K562 (cell line): ENCODE data around the gene MED15. TPM values are rescaled to one million over a fixed set of nuclear protein-coding genes. Genes with fewer than 3 reads are reported as not detected.

Source experiments
- ELF2 ChIP-seq: fragments of 250-450 bp; sonication (Bioruptor Pico); IDR thresholded peaks from 2 replicates; pipeline ENCODE4 v1.5.0; 2021; ENCODE audit warnings: mild to moderate bottlenecking
- ESRRA ChIP-seq: fragments of 450-650 bp; IDR thresholded peaks from 2 replicates; pipeline ENCODE4 v1.6.1; 2014; ENCODE audit warnings: low read depth, mild to moderate bottlenecking, moderate library complexity, borderline replicate concordance
- HINFP ChIP-seq: fragments of 450-650 bp; conservative IDR thresholded peaks from 2 replicates; pipeline ENCODE4 v1.6.1; 2016; ENCODE audit warnings: missing genetic modification characterization, low read depth, mild to moderate bottlenecking, control low read depth, missing compliant biosample characterization
- HMG20B ChIP-seq: fragments of 250-450 bp; sonication (Bioruptor Pico); IDR thresholded peaks from 2 replicates; pipeline ENCODE4 v1.5.0; 2021; ENCODE audit warnings: mild to moderate bottlenecking
- ID3 ChIP-seq, 2 experiments: fragments of 250-450 bp in 1 of 2; fragments of 450-650 bp in 1 of 2; sonication (Bioruptor Pico) in 1 of 2; IDR thresholded peaks; 2 replicates each; pipeline versions ENCODE4 v1.6.1 to v1.8.0; 2016 to 2021; ENCODE audit warnings: mild to moderate bottlenecking in 2 of 2, moderate library complexity in 2 of 2, missing compliant biosample characterization in 1 of 2, missing genetic modification characterization in 1 of 2
- IRF1 ChIP-seq: sonication (generic); formaldehyde crosslinking; IDR thresholded peaks from 2 replicates; pipeline ENCODE4 v1.8.0; 2022; ENCODE audit warnings: missing genetic modification reagents, mild to moderate bottlenecking, borderline replicate concordance
- KLF13 ChIP-seq: fragments of 450-650 bp; IDR thresholded peaks from 2 replicates; pipeline ENCODE4 v1.6.1; 2016; ENCODE audit warnings: missing genetic modification characterization, low read depth, mild to moderate bottlenecking, missing compliant biosample characterization, moderate library complexity, borderline replicate concordance
- NKRF ChIP-seq: fragments of 450-650 bp; IDR thresholded peaks from 2 replicates; pipeline ENCODE4 v1.6.1; 2016; ENCODE audit warnings: borderline replicate concordance
- NR2F6 ChIP-seq: fragments of 450-650 bp; formaldehyde crosslinking; IDR thresholded peaks from 2 replicates; pipeline ENCODE4 v1.4.0; 2020; ENCODE audit warnings: mild to moderate bottlenecking
- POLR2AphosphoS5 ChIP-seq: IDR thresholded peaks from 2 replicates; pipeline ENCODE4 v1.6.1; 2011; ENCODE audit warnings: mild to moderate bottlenecking, low read depth, low read length, moderate library complexity; ENCODE audit not compliant: control insufficient read depth, insufficient read depth
- POLR2H ChIP-seq: IDR thresholded peaks from 2 replicates; pipeline ENCODE4 v1.6.1; 2016; ENCODE audit warnings: missing genetic modification characterization, low read depth, mild to moderate bottlenecking, control low read depth, missing compliant biosample characterization, moderate library complexity
- RBM39 ChIP-seq: fragments of 200-400 bp; formaldehyde crosslinking; optimal IDR thresholded peaks from 2 replicates; pipeline ENCODE3; 2018; ENCODE audit warnings: low read depth, low read length
- SIN3B ChIP-seq: fragments of 450-650 bp; IDR thresholded peaks from 2 replicates; pipeline ENCODE4 v1.6.1; 2017; ENCODE audit warnings: low read depth, mild to moderate bottlenecking, moderate library complexity
- SNAPC5 ChIP-seq: fragments of 250-450 bp; sonication (Bioruptor Pico); IDR thresholded peaks from 2 replicates; pipeline ENCODE4 v1.8.0; 2021; ENCODE audit warnings: moderate library complexity, mild to moderate bottlenecking, inconsistent platforms
- VEZF1 ChIP-seq: fragments of 200-800 bp; sonication (Bioruptor generic); IDR thresholded peaks from 2 replicates; pipeline ENCODE4 v1.6.1; 2017; ENCODE audit warnings: missing genetic modification characterization, missing compliant biosample characterization
- ZC3H4 ChIP-seq: sonication (generic); formaldehyde crosslinking; IDR thresholded peaks from 2 replicates; pipeline ENCODE4 v1.9.0; 2021; ENCODE audit warnings: missing genetic modification reagents, borderline replicate concordance
- ZKSCAN8 ChIP-seq: fragments of 200-800 bp; sonication (Bioruptor generic); IDR thresholded peaks from 2 replicates; pipeline ENCODE4 v1.6.1; 2016; ENCODE audit warnings: missing genetic modification characterization, missing compliant biosample characterization
- ZNF699 ChIP-seq: fragments of 250-450 bp; sonication (Bioruptor Pico); IDR thresholded peaks from 2 replicates; pipeline ENCODE4 v1.8.0; 2021; ENCODE audit warnings: mild to moderate bottlenecking, moderate library complexity; ENCODE audit not compliant: insufficient replicate concordance
- polyA plus RNA-seq, 8 experiments: library from polyadenylated mRNA; depleted of rRNA in 4 of 8; stranded (reverse) in 5 of 8; unstranded in 3 of 8; fragments of >200 nt; fragmentation: Nextera tagmentation in 2 of 8; fragmentation: Illumina TruSeq in 1 of 8; extraction: Ambion mirVana in 2 of 8; extraction: Trizol in 1 of 8; gene quantifications; 2 replicates each; pipeline versions ENCODE4 v1.2.1 to v1.2.3, GENCODE V29; 2011 to 2014; ENCODE audit warnings: inconsistent platforms in 1 of 8, missing spikeins in 1 of 8
- total RNA-seq, 7 experiments: library from RNA; depleted of rRNA in 6 of 7; stranded (reverse); fragments of >200 nt in 6 of 7; fragmentation: Illumina TruSeq in 2 of 7; extraction: Trizol in 2 of 7; gene quantifications; 2 replicates each; pipeline versions ENCODE4 v1.2.1 to v1.2.3, GENCODE V29; 2011 to 2021; ENCODE audit warnings: low replicate concordance in 1 of 7

Gene MED15
- total and polyA plus RNA-seq, 9 of the 15 experiments (the other 6 are each of a cell fraction or from before 2014, with no cell fraction given), result 4.0 to 271 (median 60.1) TPM

- TF ChIP-seq NKRF (no peak), VEZF1 (CRISPR knock-in tag) (no peak), ELF2 (no peak), SNAPC5 (CRISPR knock-in tag) (no peak), ZKSCAN8 (no peak), SIN3B (no peak), ESRRA (no peak), IRF1 (no peak), POLR2H (tag) (no peak), HMG20B (no peak), RBM39 (no peak), ZC3H4 (CRISPR knock-in tag) (no peak), POLR2AphosphoS5 (no peak), NR2F6 (CRISPR knock-in tag) (0 out of 2 replicates have a peak, but pooled peaks have one; percentile 24), KLF13 (tag) (no peak), ZNF699 (CRISPR knock-in tag) (no peak), HINFP (tag) (no peak), ID3 (CRISPR knock-in tag; IDR thresholded peaks at IDR 0.05) (no peak), ID3 (tag; IDR thresholded peaks at IDR 0.05) (0 out of 2 replicates have a peak, but pooled peaks have one; percentile 54)
These were observed 34.6 kb upstream of the MED15 start (continued) for GRCh38 chr22:20472629-20473442.
